Activated T-helper 2 cell treated with anti-CD3 and anti-CD28 coated beads, Interferon-gamma antibody, Interleukin-2, Interleukin-4, amounts not matched to agents 10 μg/mL and 5 μg/mL and 100 μg/mL, durations not matched to agents 14 hours and 24 hours and 36 hours (primary cell): ENCODE data around the gene CTPS2. TPM values are rescaled to one million over a fixed set of nuclear protein-coding genes. Genes with fewer than 3 reads are reported as not detected.

Experiments
- DNase-seq: peaks from one replicate; pipeline ENCODE4 v3.0.0; 2021; ENCODE audit warnings: low spot score
- H3K27ac Mint-ChIP-seq: one replicate; pipeline ENCODE4 v1.8.0; 2021; ENCODE audit warnings: mixed read lengths
- H3K27me3 Mint-ChIP-seq: one replicate; pipeline ENCODE4 v1.8.0; 2021; ENCODE audit warnings: low read depth, mixed read lengths
- H3K36me3 Mint-ChIP-seq: one replicate; pipeline ENCODE4 v1.8.0; 2021; ENCODE audit warnings: low read depth, mixed read lengths
- H3K4me1 Mint-ChIP-seq: one replicate; pipeline ENCODE4 v1.8.0; 2021; ENCODE audit warnings: low read depth, mixed read lengths
- H3K4me3 Mint-ChIP-seq: one replicate; pipeline ENCODE4 v1.8.0; 2021; ENCODE audit warnings: low read depth, mild to moderate bottlenecking, moderate library complexity, mixed read lengths
- H3K9me3 Mint-ChIP-seq: one replicate; pipeline ENCODE4 v1.8.0; 2021; ENCODE audit warnings: mixed read lengths
- intact Hi-C: fragments of 100-400 bp; cut with micrococcal nuclease; formaldehyde crosslinking; loops from one replicate; pipeline ENCODE4 v1.15.1; 2023
- total RNA-seq: library from RNA; stranded (reverse); gene quantifications from 2 replicates; pipeline ENCODE4 v1.2.3, GENCODE V29; 2022

Gene CTPS2
- total RNA-seq, 1 donor from 2014 or later, result 9.3 TPM

- intact Hi-C loops, result no loop called here
These were observed 164.8 kb downstream of the CTPS2 start for GRCh38 chrX:16547644-16548043.

GRCh38 chrX:16544969-16545368, 167.5 kb downstream of the CTPS2 start:
- DNase-seq, result no peak
- Mint-ChIP-seq H3K9me3 (no peaks in the 10 kb centered on the region), H3K27me3 (no peaks in the 10 kb centered on the region), H3K4me3 (no peak overlapping the region), H3K36me3 (no peaks in the 10 kb centered on the region), H3K27ac (no peak overlapping the region), H3K4me1 (no peaks in the 10 kb centered on the region)
- intact Hi-C loops, result no loop called here

More at GRCh38 chrX:16547644-16548043, 164.8 kb downstream of the CTPS2 start:
- Mint-ChIP-seq H3K4me3 (no peak overlapping the region), H3K4me1 (no peaks in the 10 kb centered on the region), H3K27ac (no peak overlapping the region), H3K36me3 (no peaks in the 10 kb centered on the region), H3K27me3 (no peaks in the 10 kb centered on the region), H3K9me3 (no peaks in the 10 kb centered on the region)
- no peak for DNase-seq

Other genes starting within 250 kb of the CTPS2 start
- gene S100G, start 62.5 kb downstream of the CTPS2 start, total RNA-seq, result not detected in 2 replicates
- 21.3 and 22.6 TPM in 2 replicates for gene SYAP1, start 6.9 kb upstream of the CTPS2 start, total RNA-seq
- gene TXLNG, start 73.8 kb upstream of the CTPS2 start, total RNA-seq, result 19.9 and 21.4 TPM in 2 replicates
- 163 and 164 TPM in 2 replicates for gene RBBP7, start 157.7 kb upstream of the CTPS2 start, total RNA-seq
- gene REPS2, start 234.0 kb upstream of the CTPS2 start, total RNA-seq, result 0.02 TPM in 1 of 2 replicates, not detected in the other